K562 (cell line): Measurements from ENCODE around the gene FKBP2. TPM values are rescaled to one million over a fixed set of nuclear protein-coding genes. Genes with fewer than 3 reads are reported as not detected.
A peak's percentile ranks its signal among the peaks of the same experiment; 100 is the strongest.

ENCODE experiments used
- BRCA1 ChIP-seq, 2 experiments: fragments of 450-650 bp in 1 of 2; sonication (generic) in 1 of 2; formaldehyde crosslinking in 1 of 2; IDR thresholded peaks; 2 replicates each; pipeline versions ENCODE4 v1.5.0 to v1.6.1; 2017 to 2020; ENCODE audit warnings: mild to moderate bottlenecking in 1 of 2, missing genetic modification reagents in 1 of 2
- CEBPZ ChIP-seq: fragments of 150-350 bp; IDR thresholded peaks from 2 replicates; pipeline ENCODE4 v1.6.1; 2014; ENCODE audit warnings: low read depth, mild to moderate bottlenecking, low read length, borderline replicate concordance
- E2F5 ChIP-seq: sonication (generic); formaldehyde crosslinking; IDR thresholded peaks from 2 replicates; pipeline ENCODE4 v1.8.0; 2022; ENCODE audit warnings: mild to moderate bottlenecking, missing genetic modification reagents
- EWSR1 ChIP-seq: fragments of 450-650 bp; IDR thresholded peaks from 2 replicates; pipeline ENCODE4 v1.6.1; 2018; ENCODE audit warnings: borderline replicate concordance, mild to moderate bottlenecking, low read depth, moderate library complexity; ENCODE audit not compliant: partially characterized antibody
- FOSL1 ChIP-seq: fragments of 200-800 bp; sonication (Bioruptor generic); conservative IDR thresholded peaks from 2 replicates; pipeline ENCODE4 v1.6.1; 2016; ENCODE audit warnings: missing genetic modification characterization, missing compliant biosample characterization
- GABPB1 ChIP-seq: sonication (generic); formaldehyde crosslinking; IDR thresholded peaks from 2 replicates; pipeline ENCODE4 v1.8.0; 2022; ENCODE audit warnings: mild to moderate bottlenecking, missing genetic modification reagents
- JUNB ChIP-seq: fragments of 450-650 bp; formaldehyde crosslinking; conservative IDR thresholded peaks from 2 replicates; pipeline ENCODE4 v1.4.0; 2020; ENCODE audit warnings: mild to moderate bottlenecking
- KAT7 ChIP-seq: sonication (generic); formaldehyde crosslinking; IDR thresholded peaks from 2 replicates; pipeline ENCODE4 v1.8.0; 2022; ENCODE audit warnings: missing genetic modification reagents, mild to moderate bottlenecking, borderline replicate concordance
- KLF10 ChIP-seq: fragments of 250-450 bp; sonication (Bioruptor Pico); IDR thresholded peaks from 2 replicates; pipeline ENCODE4 v1.6.1; 2021; ENCODE audit warnings: matching md5 sums
- KLF13 ChIP-seq: fragments of 450-650 bp; IDR thresholded peaks from 2 replicates; pipeline ENCODE4 v1.6.1; 2016; ENCODE audit warnings: missing genetic modification characterization, low read depth, mild to moderate bottlenecking, missing compliant biosample characterization, moderate library complexity, borderline replicate concordance
- MYNN ChIP-seq, 2 experiments: sonication (generic); formaldehyde crosslinking in 1 of 2; IDR thresholded peaks; 2 replicates each; pipeline versions ENCODE4 v1.5.0 to v1.6.1; 2016 to 2020; ENCODE audit warnings: antibody characterized with exemption in 1 of 2, missing genetic modification reagents in 1 of 2
- PTRF ChIP-seq: fragments of 450-650 bp; IDR thresholded peaks from 2 replicates; pipeline ENCODE4 v1.6.1; 2016; ENCODE audit warnings: mild to moderate bottlenecking, missing genetic modification characterization, missing compliant biosample characterization
- PYGO2 ChIP-seq: fragments of 450-650 bp; IDR thresholded peaks from 2 replicates; pipeline ENCODE4 v1.6.1; 2016; ENCODE audit warnings: mild to moderate bottlenecking, missing genetic modification characterization, moderate library complexity, missing compliant biosample characterization
- SMARCE1 ChIP-seq: fragments of 450-650 bp; IDR thresholded peaks from 2 replicates; pipeline ENCODE4 v1.7.1; 2016; ENCODE audit warnings: mild to moderate bottlenecking
- TBL1XR1 ChIP-seq, 2 experiments: IDR thresholded peaks; 2 replicates each; pipeline ENCODE4 v1.6.1; 2012; ENCODE audit warnings: improper control_type of control experiment in 2 of 2, low read length in 2 of 2, mild to moderate bottlenecking in 1 of 2
- XRCC4 ChIP-seq: IDR thresholded peaks from one replicate; pipeline ENCODE4 v1.6.1; 2011; ENCODE audit not compliant: insufficient read depth, insufficient read length; ENCODE audit errors: extremely low read depth
- ZNF124 ChIP-seq: sonication (generic); formaldehyde crosslinking; IDR thresholded peaks from 2 replicates; pipeline ENCODE4 v1.8.1; 2022; ENCODE audit warnings: missing genetic modification reagents
- ZSCAN32 ChIP-seq: fragments of 450-650 bp; formaldehyde crosslinking; IDR thresholded peaks from 2 replicates; pipeline ENCODE4 v1.4.0; 2020; ENCODE audit warnings: mild to moderate bottlenecking, moderate library complexity
- polyA plus RNA-seq, 8 experiments: library from polyadenylated mRNA; depleted of rRNA in 4 of 8; stranded (reverse) in 5 of 8; unstranded in 3 of 8; fragments of >200 nt; fragmentation: Nextera tagmentation in 2 of 8; fragmentation: Illumina TruSeq in 1 of 8; extraction: Ambion mirVana in 2 of 8; extraction: Trizol in 1 of 8; gene quantifications; 2 replicates each; pipeline versions ENCODE4 v1.2.1 to v1.2.3, GENCODE V29; 2011 to 2014; ENCODE audit warnings: inconsistent platforms in 1 of 8, missing spikeins in 1 of 8
- total RNA-seq, 7 experiments: library from RNA; depleted of rRNA in 6 of 7; stranded (reverse); fragments of >200 nt in 6 of 7; fragmentation: Illumina TruSeq in 2 of 7; extraction: Trizol in 2 of 7; gene quantifications; 2 replicates each; pipeline versions ENCODE4 v1.2.1 to v1.2.3, GENCODE V29; 2011 to 2021; ENCODE audit warnings: low replicate concordance in 1 of 7
- TF ChIP-seq, protein P1 (sequence below): fragments of 250-450 bp; sonication (Bioruptor Pico); IDR thresholded peaks from 2 replicates; pipeline ENCODE4 v1.8.0; 2022; ENCODE audit warnings: inconsistent platforms
- TF ChIP-seq, protein P2 (sequence below): fragments of 250-450 bp; sonication (Bioruptor Pico); IDR thresholded peaks from 2 replicates; pipeline ENCODE4 v1.5.0; 2020; ENCODE audit warnings: mild to moderate bottlenecking

Gene FKBP2
- total and polyA plus RNA-seq, 9 of the 15 experiments (the other 6 are each of a cell fraction or from before 2014, with no cell fraction given) = 3.5 to 151 (median 58.1) TPM

GRCh38 chr11:64245797-64246620 lies 5.1 kb downstream of the FKBP2 start (continued):
- TF ChIP-seq CEBPZ (no peak), PYGO2 (tag) (no peak), ZNF124 (CRISPR knock-in tag) (no peak), JUNB (CRISPR knock-in tag) (no peak), GABPB1 (peak; percentile 55; the same call in 1 of the 2 replicates), ZSCAN32 (CRISPR knock-in tag) (no peak), E2F5 (CRISPR knock-in tag) (no peak), EWSR1 (no peak), XRCC4 (no peak), PTRF (tag) (no peak), BRCA1 (IDR thresholded peaks at IDR 0.05) (no peak), BRCA1 (CRISPR knock-in tag; IDR thresholded peaks at IDR 0.05) (no peak), SMARCE1 (peak; percentile 72), KAT7 (CRISPR knock-in tag) (0 out of 2 replicates have a peak, but pooled peaks have one; percentile 55), KLF13 (tag) (no peak), FOSL1 (tag) (peak; percentile 84), MYNN (IDR thresholded peaks at IDR 0.05) (0 out of 2 replicates have a peak, but pooled peaks have one; percentile 37), MYNN (CRISPR knock-in tag; IDR thresholded peaks at IDR 0.05) (no peak), KLF10 (CRISPR knock-in tag) (no peak), TBL1XR1 (IDR thresholded peaks at IDR 0.05; ENCODE audit: low read length in 2 of 2) (no peak)
- TF ChIP-seq, protein P1, sequence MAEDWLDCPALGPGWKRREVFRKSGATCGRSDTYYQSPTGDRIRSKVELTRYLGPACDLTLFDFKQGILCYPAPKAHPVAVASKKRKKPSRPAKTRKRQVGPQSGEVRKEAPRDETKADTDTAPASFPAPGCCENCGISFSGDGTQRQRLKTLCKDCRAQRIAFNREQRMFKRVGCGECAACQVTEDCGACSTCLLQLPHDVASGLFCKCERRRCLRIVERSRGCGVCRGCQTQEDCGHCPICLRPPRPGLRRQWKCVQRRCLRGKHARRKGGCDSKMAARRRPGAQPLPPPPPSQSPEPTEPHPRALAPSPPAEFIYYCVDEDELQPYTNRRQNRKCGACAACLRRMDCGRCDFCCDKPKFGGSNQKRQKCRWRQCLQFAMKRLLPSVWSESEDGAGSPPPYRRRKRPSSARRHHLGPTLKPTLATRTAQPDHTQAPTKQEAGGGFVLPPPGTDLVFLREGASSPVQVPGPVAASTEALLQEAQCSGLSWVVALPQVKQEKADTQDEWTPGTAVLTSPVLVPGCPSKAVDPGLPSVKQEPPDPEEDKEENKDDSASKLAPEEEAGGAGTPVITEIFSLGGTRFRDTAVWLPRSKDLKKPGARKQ (CRISPR knock-in tag) = no peak
- TF ChIP-seq, protein P2, sequence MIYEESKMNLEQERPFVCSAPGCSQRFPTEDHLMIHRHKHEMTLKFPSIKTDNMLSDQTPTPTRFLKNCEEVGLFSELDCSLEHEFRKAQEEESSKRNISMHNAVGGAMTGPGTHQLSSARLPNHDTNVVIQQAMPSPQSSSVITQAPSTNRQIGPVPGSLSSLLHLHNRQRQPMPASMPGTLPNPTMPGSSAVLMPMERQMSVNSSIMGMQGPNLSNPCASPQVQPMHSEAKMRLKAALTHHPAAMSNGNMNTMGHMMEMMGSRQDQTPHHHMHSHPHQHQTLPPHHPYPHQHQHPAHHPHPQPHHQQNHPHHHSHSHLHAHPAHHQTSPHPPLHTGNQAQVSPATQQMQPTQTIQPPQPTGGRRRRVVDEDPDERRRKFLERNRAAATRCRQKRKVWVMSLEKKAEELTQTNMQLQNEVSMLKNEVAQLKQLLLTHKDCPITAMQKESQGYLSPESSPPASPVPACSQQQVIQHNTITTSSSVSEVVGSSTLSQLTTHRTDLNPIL (CRISPR knock-in tag) = no peak
